GM21360 (cell line): ENCODE data around the gene RAB3GAP2.
"Not testable (repeated sequence)": the region's sequence is repeated elsewhere in the genome, so short reads cannot be mapped to it uniquely, and the experiment has no call there.

Experiments
- ATAC-seq: cut with Tn5 transposase; IDR thresholded peaks from one replicate; pipeline ENCODE4 v1.9.1; 2021; ENCODE audit warnings: mild to moderate bottlenecking, moderate library complexity; ENCODE audit not compliant: unreplicated experiment

The RAB3GAP2 gene

DNA sequence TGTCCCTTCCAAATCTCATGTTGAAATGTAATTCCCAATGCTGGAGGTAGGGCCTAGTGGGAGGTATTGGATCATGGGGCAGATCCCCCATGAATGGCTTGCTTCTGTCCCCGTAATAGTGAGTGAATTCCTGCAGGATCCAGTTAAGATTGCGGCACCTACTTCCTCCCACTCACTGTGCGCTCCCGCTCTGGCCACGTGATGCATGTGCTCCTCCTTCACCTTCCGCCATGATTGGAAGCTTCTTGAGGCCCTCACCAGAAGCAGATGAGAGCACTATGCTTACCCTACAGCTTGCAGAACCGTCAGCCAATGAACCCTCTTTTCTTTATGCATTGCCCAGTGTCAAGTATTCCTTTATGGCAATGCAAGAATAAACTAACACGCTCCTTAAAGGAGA lies 14.9 kb upstream of the RAB3GAP2 start:
- no peak for ATAC-seq

DNA sequence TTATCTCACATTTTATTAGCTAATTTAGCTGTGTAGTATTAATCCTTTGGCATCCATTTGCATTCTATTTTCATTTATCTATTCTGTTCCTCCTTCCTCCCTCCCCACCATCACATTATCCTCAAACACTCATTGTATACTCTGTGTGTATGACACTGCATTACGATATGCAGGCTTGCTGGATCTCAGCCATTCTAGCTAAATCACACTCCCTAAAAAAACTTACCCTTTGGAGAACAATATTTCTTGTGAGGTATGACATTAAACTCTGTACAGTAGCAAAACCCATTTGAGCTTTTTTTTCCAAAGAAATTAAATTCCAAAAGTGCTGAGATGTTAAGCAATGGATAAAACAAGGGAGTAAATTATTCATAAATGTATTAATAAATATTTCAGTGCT lies 11.4 kb upstream of the RAB3GAP2 start:
- ATAC-seq, result no peak

DNA sequence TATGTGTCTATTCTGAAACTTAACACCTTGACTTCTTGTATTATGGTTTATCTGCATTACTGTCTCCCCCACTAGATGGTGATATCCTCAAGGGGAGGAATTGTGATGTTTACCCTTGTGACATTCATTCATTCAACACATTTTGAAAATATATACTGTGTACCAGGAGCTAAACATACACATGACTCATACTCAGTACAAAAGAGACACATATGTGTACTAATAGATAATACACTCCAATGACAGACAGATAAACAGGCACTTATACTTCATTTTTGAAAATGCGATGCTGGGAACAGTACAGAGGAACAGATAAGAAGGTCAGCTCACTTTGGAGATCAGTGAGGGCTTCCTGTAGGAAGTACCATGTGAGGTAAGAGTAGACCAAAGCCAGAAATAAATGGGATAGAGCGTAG lies 8.9 kb upstream of the RAB3GAP2 start:
- no peak for ATAC-seq

DNA sequence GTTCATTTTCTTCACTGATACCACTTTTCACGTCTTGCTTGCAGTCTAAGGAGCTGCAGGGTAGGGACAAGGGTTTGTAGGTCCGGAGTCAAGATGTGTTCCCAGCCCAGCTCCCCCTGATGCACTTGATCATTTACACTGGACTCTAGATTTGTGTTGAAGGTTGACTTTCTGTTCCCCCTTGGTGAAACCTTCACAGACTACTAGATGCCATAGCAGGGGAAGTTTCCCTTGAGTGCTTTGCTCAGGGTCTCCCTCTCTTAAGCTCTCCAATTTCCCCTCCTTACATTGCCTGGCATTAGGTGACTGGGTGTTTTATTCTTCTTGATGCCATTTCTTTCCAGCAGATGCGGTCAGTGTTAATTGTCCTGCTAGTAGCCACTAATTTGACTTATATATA lies 8.0 kb upstream of the RAB3GAP2 start:
- no peak for ATAC-seq

DNA sequence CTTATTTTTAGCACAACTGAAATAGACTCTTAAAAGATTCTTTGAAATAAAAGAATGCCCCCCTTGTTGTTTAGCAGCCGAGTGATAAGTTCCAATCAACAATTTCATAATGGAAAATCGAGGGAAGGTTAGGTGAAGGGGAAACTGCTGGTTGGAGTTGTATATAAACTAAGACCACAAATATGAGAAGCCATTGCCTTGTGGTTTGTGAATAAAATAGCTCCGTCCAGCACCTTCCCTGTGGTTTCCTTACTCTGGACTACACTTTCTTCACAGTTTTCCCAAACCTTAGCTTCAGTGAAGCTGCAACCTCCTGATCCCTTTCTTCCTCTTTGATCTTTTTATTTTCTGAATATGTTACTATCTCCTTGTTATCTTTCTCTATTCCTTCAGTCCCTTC lies 6.7 kb upstream of the RAB3GAP2 start:
- no peak for ATAC-seq

DNA sequence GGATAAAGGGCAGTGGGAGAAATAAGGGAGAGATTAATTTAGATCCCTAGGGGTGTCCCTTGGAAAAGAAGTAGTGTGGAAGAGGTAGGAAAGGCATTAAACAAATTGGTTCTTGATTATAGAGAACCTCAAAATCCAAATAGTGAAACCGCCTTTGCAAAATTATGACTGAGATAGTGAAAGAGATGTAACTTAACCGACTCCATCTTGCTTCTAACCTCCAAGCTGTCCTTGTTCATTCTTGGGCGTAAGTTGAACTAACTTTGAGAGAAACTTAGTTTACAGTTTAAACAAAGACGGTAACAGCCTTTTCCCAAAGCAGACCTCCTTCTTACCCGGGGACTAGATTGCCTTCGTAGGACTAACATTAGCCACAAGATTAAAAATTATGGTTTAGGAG lies 3.2 kb upstream of the RAB3GAP2 start:
- no peak for ATAC-seq

DNA sequence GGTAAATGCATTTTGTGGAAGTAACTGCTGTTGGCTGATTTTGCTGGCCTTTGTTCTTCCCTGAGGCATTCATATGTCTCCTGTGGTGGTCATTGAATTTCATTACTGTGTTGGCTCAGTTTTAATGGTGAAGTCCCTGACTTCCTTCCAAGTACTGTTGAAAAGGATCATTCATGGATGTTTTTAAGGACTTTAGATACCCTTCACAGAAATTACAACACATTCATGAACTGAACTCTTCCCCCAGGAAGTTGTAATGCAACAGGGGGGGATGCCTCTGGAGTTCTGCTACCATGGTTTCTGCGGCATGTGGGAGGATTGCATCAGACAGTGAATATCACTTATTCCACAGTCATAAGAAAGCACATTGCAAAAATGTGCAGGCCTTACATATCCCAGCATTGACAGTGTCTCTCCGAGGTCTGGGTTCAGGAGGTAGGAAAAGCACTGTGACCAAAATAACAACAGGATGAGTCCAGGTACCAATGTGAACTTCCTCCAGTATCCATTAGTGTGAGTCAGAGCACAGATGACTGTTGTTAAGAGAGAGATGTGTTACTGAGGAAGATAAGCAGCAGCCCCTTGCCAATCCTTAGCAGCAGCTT lies 2.1 kb upstream of the RAB3GAP2 start:
- ATAC-seq, result no peak

DNA sequence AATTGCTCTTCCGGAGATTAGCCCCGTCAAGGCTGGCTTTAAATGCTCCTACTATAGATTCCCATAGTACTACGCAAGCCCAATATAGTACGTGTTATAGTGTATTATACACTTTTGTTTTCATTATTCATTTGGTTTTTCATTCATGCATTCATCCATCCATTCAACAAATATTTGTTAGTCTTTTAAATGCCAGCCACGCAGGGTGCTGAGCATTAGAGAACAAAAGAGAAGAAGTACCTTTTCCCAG lies 513 bp upstream of the RAB3GAP2 start:
- ATAC-seq, result no peak

DNA sequence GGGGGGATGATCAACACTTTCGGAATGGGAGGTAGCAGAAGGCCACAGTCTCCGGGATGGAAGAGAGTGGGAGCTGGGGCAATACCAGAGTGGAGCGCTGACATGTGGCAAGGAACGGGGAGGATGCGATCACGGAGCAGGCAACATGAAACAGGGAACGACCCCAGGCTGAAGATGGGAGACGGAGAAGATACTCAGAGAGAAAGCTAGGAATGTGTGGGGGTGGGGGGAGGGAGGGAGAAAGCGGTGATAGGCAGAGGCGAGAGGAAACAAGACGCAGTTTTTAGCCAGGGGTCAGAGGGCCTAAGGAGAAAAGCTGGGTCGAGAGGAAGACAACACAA lies 577 bp downstream of the RAB3GAP2 start:
- no peak for ATAC-seq

DNA sequence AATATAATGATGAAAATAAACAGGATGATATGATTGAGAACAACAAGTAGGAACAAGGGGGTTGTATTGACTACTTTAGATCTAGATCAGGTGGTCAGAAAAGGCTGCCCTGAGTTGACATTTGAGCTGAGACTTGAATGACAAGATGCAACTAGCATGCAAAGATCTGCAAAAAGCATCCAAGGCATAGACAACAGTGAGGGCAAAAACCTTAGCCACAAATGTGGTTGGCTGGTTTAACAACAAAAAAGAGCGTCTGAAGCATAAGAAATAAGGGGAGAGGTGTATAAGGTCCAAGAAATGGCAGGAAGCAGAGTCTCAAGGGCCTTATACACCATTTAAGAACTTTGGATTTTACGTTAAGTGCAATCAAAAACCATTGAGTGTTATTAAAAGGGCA lies 3.2 kb downstream of the RAB3GAP2 start:
- ATAC-seq, result no peak

DNA sequence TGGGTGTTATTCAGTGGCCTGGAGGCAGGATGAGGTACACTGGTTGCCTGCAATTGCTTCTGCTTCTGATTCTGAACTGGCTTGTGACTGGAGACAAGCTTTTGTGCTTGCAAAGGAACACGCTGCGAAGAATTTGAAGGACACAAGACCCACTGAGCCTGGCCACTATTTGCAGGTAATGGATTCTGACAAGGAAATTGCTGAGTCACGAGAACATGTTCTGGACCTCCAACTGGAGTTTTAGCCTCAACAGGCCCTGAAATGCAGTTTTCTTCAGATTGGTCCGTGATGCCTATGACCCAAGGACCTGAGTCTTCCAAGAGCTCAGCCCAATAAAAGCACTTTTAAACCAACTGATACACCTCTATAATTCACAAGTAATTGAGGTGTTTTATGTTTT lies 4.6 kb downstream of the RAB3GAP2 start:
- ATAC-seq, result no peak

DNA sequence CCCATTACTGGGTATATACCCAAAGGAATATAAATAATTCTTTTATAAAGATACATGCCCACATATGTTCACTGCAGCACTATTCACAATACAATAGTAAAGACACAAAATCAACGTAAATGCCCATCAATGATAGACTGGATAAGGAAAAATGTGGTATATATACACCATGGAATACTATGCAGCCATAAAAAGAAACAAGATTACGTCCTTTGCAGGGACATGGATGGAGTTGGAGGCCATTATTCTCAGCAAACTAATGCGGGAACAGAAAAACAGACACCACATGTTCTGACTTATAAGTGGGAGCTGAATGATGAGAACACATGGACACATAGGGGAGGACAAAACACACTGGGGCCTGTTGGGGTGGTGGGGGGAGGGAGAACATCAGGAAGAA lies 12.0 kb downstream of the RAB3GAP2 start:
- ATAC-seq, result not testable (repeated sequence)

DNA sequence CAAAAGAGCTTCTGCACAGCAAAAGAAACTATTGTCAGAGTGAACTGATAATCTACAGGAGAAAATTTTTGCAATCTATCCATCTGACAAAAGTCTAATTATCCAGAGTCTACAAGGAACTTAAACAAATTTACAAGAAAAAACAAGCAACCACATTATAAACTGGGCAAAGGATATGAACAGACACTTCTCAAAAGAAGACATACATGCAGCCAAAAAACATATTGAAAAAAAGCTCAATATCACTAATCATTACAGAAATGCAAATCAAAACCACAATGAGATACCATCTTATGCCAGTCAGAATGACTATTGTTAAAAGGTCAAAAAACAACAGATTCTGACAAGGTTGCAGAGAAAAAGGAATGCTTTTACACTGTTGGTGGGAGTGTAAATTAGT lies 12.5 kb downstream of the RAB3GAP2 start:
- ATAC-seq, result not testable (repeated sequence)

DNA sequence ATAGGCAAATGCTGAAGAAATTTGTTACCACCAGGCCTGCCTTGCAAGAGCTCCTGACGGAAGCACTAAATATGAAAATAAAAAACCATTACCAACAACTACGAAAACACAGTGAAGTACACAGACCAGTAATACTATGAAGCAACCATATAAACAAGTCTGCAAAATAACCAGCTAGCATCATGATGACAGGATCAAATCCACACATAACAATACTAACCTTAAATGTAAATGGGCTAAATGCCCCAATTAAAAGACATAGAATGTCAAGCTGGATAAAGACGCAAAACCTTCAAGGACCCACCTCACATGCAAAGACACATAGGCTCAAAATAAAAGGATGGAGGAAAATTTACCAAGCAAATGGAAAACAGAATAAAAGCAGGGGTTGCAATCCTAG lies 16.1 kb downstream of the RAB3GAP2 start:
- not testable (repeated sequence) for ATAC-seq

DNA sequence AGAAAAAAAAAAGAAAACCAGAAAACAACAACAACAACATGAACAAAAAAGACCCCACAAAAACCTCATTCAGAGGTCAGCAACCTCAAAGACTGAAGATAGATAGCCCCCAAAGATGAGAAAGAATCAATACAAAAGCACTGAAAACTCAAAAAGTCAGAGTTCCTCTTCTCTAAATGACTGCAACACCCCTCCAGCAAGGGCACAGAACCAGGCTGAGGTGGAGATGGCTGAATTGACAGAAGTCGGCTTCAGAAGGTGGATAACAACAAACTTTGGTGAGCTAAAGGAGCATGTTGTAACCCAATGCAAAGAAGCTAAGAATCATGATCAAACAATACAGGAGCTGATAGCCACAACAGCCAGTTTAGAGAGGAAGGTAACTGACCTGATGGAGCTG lies 17.0 kb downstream of the RAB3GAP2 start:
- ATAC-seq, result no peak

DNA sequence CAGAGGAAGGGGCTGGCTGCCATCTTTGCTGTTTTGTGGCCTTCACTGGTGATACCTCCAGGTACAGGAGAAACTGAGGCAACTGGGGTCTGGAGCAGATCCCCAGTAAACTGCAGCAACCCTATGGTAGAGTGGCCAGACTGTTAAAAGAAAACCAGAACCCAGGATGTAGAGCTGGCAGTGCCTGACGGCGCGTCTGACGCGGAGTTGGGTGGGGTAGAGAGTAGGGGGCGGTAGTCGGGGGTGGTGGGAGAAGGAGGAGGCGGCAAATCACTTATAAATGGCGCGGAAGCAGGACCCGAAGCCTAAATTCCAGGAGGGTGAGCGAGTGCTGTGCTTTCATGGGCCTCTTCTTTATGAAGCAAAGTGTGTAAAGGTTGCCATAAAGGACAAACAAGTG lies 19.0 kb downstream of the RAB3GAP2 start:
- ATAC-seq, result not testable (repeated sequence)

DNA sequence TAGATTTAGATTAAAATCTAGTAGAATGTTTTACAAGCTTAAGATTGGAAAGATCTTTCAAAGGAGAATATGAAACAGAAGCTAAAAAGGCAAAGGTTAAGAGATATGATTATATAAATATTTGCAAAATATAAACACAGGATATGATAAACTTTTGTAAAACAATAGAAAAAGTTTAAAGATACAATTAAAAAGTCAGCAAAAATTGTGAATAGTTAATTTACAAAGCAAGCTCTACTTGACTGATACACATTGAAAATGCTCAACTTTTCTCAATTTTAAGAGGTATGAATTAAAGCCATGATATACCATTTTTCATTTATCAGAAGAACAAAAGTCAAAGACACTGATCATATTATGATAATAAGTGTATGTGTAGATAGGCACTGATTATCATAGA lies 21.0 kb downstream of the RAB3GAP2 start:
- no peak for ATAC-seq

DNA sequence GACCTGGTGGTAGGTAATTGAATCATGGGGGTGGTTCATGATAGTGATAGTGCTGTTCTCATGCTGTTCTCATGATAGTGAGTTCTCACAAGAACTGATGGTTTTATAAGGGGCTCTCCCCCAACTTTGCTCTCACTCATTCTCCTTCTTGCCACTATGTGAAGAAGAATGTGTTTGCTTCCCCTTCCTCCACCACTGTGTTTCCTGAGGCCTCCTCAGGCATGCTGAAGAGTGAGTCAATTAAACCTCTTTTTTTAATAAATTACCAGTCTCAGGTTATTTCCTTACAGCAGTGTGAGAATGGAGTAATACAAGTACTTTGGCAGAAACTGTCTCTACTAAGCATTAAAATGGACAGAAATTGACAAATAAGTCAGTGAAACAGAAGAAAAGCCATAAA lies 21.6 kb downstream of the RAB3GAP2 start:
- ATAC-seq, result no peak

DNA sequence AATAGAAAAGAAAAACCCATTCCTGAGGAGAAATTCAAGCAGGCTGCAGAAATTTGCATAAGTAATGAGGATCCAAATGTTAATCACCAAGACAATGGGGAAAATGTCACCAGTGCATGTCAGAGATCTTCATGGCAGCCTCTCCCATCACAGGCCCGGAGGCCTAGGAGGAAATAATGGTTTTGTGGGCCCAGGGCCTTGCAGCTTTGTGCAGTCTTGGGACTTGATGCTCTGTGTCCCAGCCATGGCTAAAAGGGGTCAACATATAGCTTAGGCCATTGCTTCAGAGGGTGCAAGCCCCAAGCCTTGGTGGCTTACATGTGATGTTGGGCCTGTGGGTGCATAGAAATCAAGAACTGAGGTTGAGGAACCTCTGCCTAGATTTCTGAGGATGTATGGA lies 22.7 kb downstream of the RAB3GAP2 start:
- no peak for ATAC-seq

DNA sequence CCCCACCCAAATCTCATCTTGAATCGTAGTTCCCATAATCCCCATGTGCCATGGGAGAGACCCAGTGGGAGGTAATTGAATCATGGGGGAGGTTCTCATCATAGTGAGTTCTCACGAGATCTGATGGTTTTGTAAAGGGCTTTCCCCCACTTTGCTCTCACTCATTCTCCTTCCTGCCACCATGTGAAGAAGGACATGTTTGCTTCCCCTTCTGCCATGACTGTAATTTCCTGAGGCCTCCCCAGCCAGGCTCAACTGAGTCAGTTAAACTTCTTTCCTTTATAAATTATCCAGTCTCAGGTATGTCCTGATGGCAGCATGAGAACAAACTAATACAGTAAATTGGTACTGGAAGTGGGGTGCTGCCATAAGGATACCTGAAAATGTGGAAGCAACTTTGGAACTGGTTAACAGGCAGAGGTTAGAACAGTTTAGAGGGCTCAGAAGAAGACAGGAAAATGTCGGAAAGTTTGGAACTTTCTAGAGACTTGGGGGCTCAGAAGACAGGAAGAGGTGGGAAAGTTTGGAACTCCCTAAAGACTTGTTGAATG lies 23.5 kb downstream of the RAB3GAP2 start:
- ATAC-seq, result not testable (repeated sequence)

DNA sequence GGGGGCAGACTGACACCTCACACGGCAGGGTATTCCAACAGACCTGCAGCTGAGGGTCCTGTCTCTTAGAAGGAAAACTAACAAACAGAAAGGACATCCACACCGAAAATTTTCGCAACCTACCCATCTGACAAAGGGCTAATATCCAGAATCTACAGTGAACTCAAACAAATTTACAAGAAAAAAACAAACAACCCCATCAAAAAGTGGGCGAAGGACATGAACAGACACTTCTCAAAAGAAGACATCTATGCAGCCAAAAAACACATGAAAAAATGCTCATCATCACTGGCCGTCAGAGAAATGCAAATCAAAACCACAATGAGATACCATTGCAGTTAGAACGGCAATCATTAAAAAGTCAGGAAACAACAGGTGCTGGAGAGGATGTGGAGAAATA lies 26.4 kb downstream of the RAB3GAP2 start:
- ATAC-seq, result not testable (repeated sequence)

DNA sequence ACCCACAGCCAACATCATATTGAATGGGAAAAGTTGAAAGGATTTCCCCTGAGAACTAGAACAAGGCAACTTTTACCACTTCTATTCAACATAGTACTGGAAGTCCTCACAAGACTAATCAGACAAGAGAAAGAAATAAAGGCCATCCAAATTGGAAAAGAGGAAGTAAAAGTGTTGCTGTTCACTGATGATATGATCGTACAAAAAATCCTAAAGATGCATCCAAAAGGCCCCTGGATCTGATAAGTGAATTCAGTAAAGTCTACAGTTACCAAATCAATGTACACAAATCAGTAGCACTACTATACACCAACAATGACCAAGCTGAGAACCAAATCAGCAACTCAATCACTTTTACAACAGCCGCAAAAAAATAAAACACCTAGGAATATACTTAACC lies 28.3 kb downstream of the RAB3GAP2 start:
- no peak for ATAC-seq

DNA sequence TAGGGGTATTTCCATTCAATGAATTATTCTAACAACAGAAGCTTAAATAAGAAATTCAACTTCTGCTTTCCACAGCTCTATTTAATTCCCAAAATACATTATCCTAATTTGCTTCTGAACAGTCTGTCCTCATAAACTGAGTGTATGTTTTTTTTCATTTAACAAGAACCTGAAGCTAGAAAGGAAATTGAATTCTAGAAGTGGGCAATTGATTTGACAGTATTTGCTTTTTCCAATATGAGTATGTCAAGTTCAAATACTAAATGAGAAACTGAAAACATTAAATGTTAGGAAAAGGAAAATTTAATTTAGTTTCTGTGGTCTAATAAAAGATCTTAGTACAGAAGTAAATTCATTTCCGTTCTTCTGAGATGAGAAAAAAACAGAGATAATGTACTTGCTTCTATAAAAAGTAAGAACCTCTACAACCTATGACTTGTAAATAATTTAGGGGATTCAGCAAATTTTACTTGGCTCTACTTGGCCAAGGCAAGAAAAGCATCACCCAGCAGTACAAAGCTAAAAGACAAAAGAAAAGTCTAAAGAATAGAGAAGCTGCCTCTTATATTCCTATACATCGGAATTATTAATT lies 31.1 kb downstream of the RAB3GAP2 start:
- ATAC-seq, result peak; percentile 54
